WTC11 (cell line): ENCODE measurements around the gene SP140. TPM values are rescaled to one million over a fixed set of nuclear protein-coding genes. Genes with fewer than 3 reads are reported as not detected.

Experiments
- ATAC-seq: fragments of 200-7000 bp; cut with Tn5 transposase; 2 replicates; pipeline ENCODE4 v1.10.0; 2021; ENCODE audit warnings: mild to moderate bottlenecking, moderate library complexity
- CTCF ChIA-PET: fragments of 300-600 bp; sonication (Branson Sonifier 250); formaldehyde crosslinking; loops from one replicate; lab custom pipeline; 2021; ENCODE audit warnings: antibody characterized with exemption; lab: Charles Lee
- POLR2A ChIA-PET: fragments of 350-600 bp; sonication (Branson Sonifier 250); formaldehyde crosslinking; loops from one replicate; lab custom pipeline; 2021; ENCODE audit warnings: antibody characterized with exemption; lab: Charles Lee
- DNase-seq: peaks from one replicate; pipeline ENCODE4 v3.0.0; 2021; ENCODE audit warnings: low spot score
- H3K27ac Mint-ChIP-seq: 2 replicates; pipeline ENCODE4 v1.8.0; 2021; ENCODE audit warnings: mixed read lengths
- H3K27me3 Mint-ChIP-seq: 2 replicates; pipeline ENCODE4 v1.8.0; 2021; ENCODE audit warnings: low read depth, mild to moderate bottlenecking, moderate library complexity, mixed read lengths
- H3K36me3 Mint-ChIP-seq: 2 replicates; pipeline ENCODE4 v1.8.0; 2021; ENCODE audit warnings: mixed read lengths
- H3K4me1 Mint-ChIP-seq: 2 replicates; pipeline ENCODE4 v1.8.0; 2022; ENCODE audit warnings: mixed read lengths
- H3K4me3 Mint-ChIP-seq: 2 replicates; pipeline ENCODE4 v1.8.0; 2021; ENCODE audit warnings: mild to moderate bottlenecking, moderate library complexity, mixed read lengths
- H3K9me3 Mint-ChIP-seq: 2 replicates; pipeline ENCODE4 v1.8.0; 2021; ENCODE audit warnings: mixed read lengths
- ATF2 ChIP-seq: sonication (generic); formaldehyde crosslinking; IDR thresholded peaks from 2 replicates; pipeline ENCODE4 v1.8.1; 2022; ENCODE audit warnings: low read depth, missing genetic modification reagents, borderline replicate concordance
- CBFB ChIP-seq: sonication (generic); formaldehyde crosslinking; IDR thresholded peaks from 2 replicates; pipeline ENCODE4 v1.8.1; 2022; ENCODE audit warnings: mild to moderate bottlenecking, low read depth, missing genetic modification reagents
- E2F4 ChIP-seq: sonication (generic); formaldehyde crosslinking; IDR thresholded peaks from 2 replicates; pipeline ENCODE4 v1.8.1; 2022; ENCODE audit warnings: low read depth, mild to moderate bottlenecking, moderate library complexity, missing genetic modification reagents, borderline replicate concordance
- EMX1 ChIP-seq: fragments of 250-450 bp; sonication (Bioruptor Pico); IDR thresholded peaks from 2 replicates; pipeline ENCODE4 v1.8.0; 2021; ENCODE audit warnings: mild to moderate bottlenecking
- ERG ChIP-seq: fragments of 250-450 bp; sonication (Bioruptor Pico); IDR thresholded peaks from 2 replicates; pipeline ENCODE4 v1.8.0; 2021; ENCODE audit warnings: mild to moderate bottlenecking
- FOXJ3 ChIP-seq: sonication (generic); formaldehyde crosslinking; IDR thresholded peaks from 2 replicates; pipeline ENCODE4 v1.9.0; 2021; ENCODE audit warnings: missing genetic modification reagents, mild to moderate bottlenecking, borderline replicate concordance
- FOXP1 ChIP-seq: sonication (generic); formaldehyde crosslinking; IDR thresholded peaks from 2 replicates; pipeline ENCODE4 v1.8.0; 2022; ENCODE audit warnings: missing genetic modification reagents, mild to moderate bottlenecking, moderate library complexity, borderline replicate concordance
- GABPB1 ChIP-seq: sonication (generic); formaldehyde crosslinking; IDR thresholded peaks from 2 replicates; pipeline ENCODE4 v1.8.1; 2023; ENCODE audit warnings: mild to moderate bottlenecking, missing genetic modification reagents
- HMGA2 ChIP-seq: fragments of 250-450 bp; sonication (Bioruptor Pico); IDR thresholded peaks from 2 replicates; pipeline ENCODE4 v1.4.0; 2021; ENCODE audit warnings: mild to moderate bottlenecking, moderate library complexity
- HMGXB4 ChIP-seq: sonication (generic); formaldehyde crosslinking; IDR thresholded peaks from 2 replicates; pipeline ENCODE4 v1.8.1; 2023; ENCODE audit warnings: mild to moderate bottlenecking, moderate library complexity, missing genetic modification reagents
- KAT7 ChIP-seq: sonication (generic); formaldehyde crosslinking; IDR thresholded peaks from 2 replicates; pipeline ENCODE4 v1.8.1; 2023; ENCODE audit warnings: missing genetic modification reagents, mild to moderate bottlenecking, borderline replicate concordance
- NFE2L1 ChIP-seq: sonication (generic); formaldehyde crosslinking; IDR thresholded peaks from 2 replicates; pipeline ENCODE4 v1.8.1; 2023; ENCODE audit warnings: missing genetic modification reagents
- NFYB ChIP-seq: sonication (generic); formaldehyde crosslinking; conservative IDR thresholded peaks from 2 replicates; pipeline ENCODE4 v1.8.0; 2022; ENCODE audit warnings: low read depth, missing genetic modification reagents
- PRDM15 ChIP-seq: sonication (generic); formaldehyde crosslinking; IDR thresholded peaks from 2 replicates; pipeline ENCODE4 v1.8.0; 2022; ENCODE audit warnings: missing genetic modification reagents
- SMAD4 ChIP-seq: sonication (generic); formaldehyde crosslinking; IDR thresholded peaks from 2 replicates; pipeline ENCODE4 v1.8.0; 2022; ENCODE audit warnings: mild to moderate bottlenecking, missing genetic modification reagents
- TCF7 ChIP-seq: sonication (generic); formaldehyde crosslinking; IDR thresholded peaks from 2 replicates; pipeline ENCODE4 v1.8.0; 2022; ENCODE audit warnings: mild to moderate bottlenecking, low read depth, missing genetic modification reagents, moderate library complexity
- USF2 ChIP-seq: sonication (generic); formaldehyde crosslinking; IDR thresholded peaks from 2 replicates; pipeline ENCODE4 v1.8.1; 2023; ENCODE audit warnings: mild to moderate bottlenecking, missing genetic modification reagents, moderate library complexity
- ZNF263 ChIP-seq: sonication (generic); formaldehyde crosslinking; IDR thresholded peaks from 2 replicates; pipeline ENCODE4 v1.8.1; 2022; ENCODE audit warnings: low read depth, mild to moderate bottlenecking, moderate library complexity, missing genetic modification reagents
- ZNF671 ChIP-seq: fragments of 250-450 bp; sonication (Bioruptor Pico); IDR thresholded peaks from 2 replicates; pipeline ENCODE4 v1.8.0; 2021; ENCODE audit warnings: mild to moderate bottlenecking
- total RNA-seq: library from RNA; stranded (reverse); gene quantifications from 3 replicates; pipeline ENCODE4 v1.2.3, GENCODE V29; 2021

SP140 gene
- total RNA-seq, 1 experiment from 2014 or later, result 0.66 TPM

GRCh38 chr2:230325316-230326243, 100.0 kb downstream of the SP140 start:
- Mint-ChIP-seq H3K9me3 (peaks cover 45% of the 10 kb centered on the region), H3K4me3 (no peak overlapping the region), H3K4me1 (peaks cover 7% of the 10 kb centered on the region), H3K27me3 (peaks cover 7% of the 10 kb centered on the region; the same call in 1 of the 2 replicates), H3K27ac (no peak overlapping the region), H3K36me3 (peaks cover 26% of the 10 kb centered on the region)
- no peak for ATAC-seq
- POLR2A ChIA-PET, result no interaction called here
- DNase-seq, result no peak
- TF ChIP-seq PRDM15, result peak; percentile 62
- no peak for TF ChIP-seq EMX1 (CRISPR knock-in tag)
- CTCF ChIA-PET, result no interaction called here

GRCh38 chr2:230326453-230327417, 101.2 kb downstream of the SP140 start, which contains the start of gene SP140L:
TSS of gene SP140L (plus strand) at chr2:230327193. CDS start at chr2:230327270, 77 bp downstream.
- Mint-ChIP-seq H3K27me3 (peaks cover 7% of the 10 kb centered on the region; the same call in 1 of the 2 replicates), H3K4me3 (no peak within 1 kb of the TSS), H3K9me3 (peaks cover 33% of the 10 kb centered on the region), H3K36me3 (peaks cover 16% of the 10 kb centered on the region), H3K27ac (no peak within 1 kb of the TSS), H3K4me1 (peaks cover 7% of the 10 kb centered on the region)
- DNase-seq (no peak), ATAC-seq (peak; percentile 82)
- POLR2A ChIA-PET, result interaction anchor here (0.5 kb wide), 1 partner anchor 167 kb away, joined by 3 read pairs; no protein-coding TSS in a partner anchor
- CTCF ChIA-PET, result no interaction called here
- TF ChIP-seq SMAD4 (CRISPR knock-in tag), result no peak
- TF ChIP-seq GABPB1 (CRISPR knock-in tag), result no peak; the same call in 1 of the 2 replicates
- TF ChIP-seq E2F4 (CRISPR knock-in tag), result no peak
- TF ChIP-seq CBFB, result no peak
- no peak for TF ChIP-seq HMGA2
- TF ChIP-seq NFYB (CRISPR knock-in tag), result no peak
- TF ChIP-seq NFE2L1 (CRISPR knock-in tag), result no peak
- TF ChIP-seq KAT7 (CRISPR knock-in tag), result no peak
- TF ChIP-seq FOXJ3, result no peak
- TF ChIP-seq HMGXB4 (CRISPR knock-in tag), result no peak
- TF ChIP-seq ZNF671, result no peak
- no peak for TF ChIP-seq FOXP1
- no peak for TF ChIP-seq TCF7 (CRISPR knock-in tag)
- TF ChIP-seq ZNF263 (CRISPR knock-in tag), result no peak
- TF ChIP-seq ATF2, result no peak
- TF ChIP-seq USF2 (CRISPR knock-in tag), result no peak
- TF ChIP-seq ERG (CRISPR knock-in tag), result no peak
